Type B pancreatic cell (in vitro differentiated cells): Measurements from ENCODE around the gene GPR151. TPM values are rescaled to one million over a fixed set of nuclear protein-coding genes. Genes with fewer than 3 reads are reported as not detected.

Experiments
- DNase-seq: peaks from one replicate; pipeline ENCODE4 v3.0.0; 2021; ENCODE audit warnings: mixed read lengths; ENCODE audit not compliant: unreplicated experiment; ENCODE audit errors: extremely low spot score
- H3K27ac Mint-ChIP-seq: 2 replicates; pipeline ENCODE4 v1.8.0; 2021; ENCODE audit warnings: mild to moderate bottlenecking, mixed read lengths
- H3K27me3 Mint-ChIP-seq: 2 replicates; pipeline ENCODE4 v1.8.0; 2021; ENCODE audit warnings: mixed read lengths
- H3K36me3 Mint-ChIP-seq: 2 replicates; pipeline ENCODE4 v1.8.0; 2021; ENCODE audit warnings: mixed read lengths
- H3K4me1 Mint-ChIP-seq: one replicate; pipeline ENCODE4 v1.8.0; 2021; ENCODE audit warnings: mixed read lengths; ENCODE audit not compliant: unreplicated experiment
- H3K4me3 Mint-ChIP-seq: 2 replicates; pipeline ENCODE4 v1.8.0; 2021; ENCODE audit warnings: mild to moderate bottlenecking, mixed read lengths
- H3K9me3 Mint-ChIP-seq: 2 replicates; pipeline ENCODE4 v1.8.0; 2021; ENCODE audit warnings: mixed read lengths
- CTCF ChIP-seq: fragments of 200-600 bp; sonication (generic); conservative IDR thresholded peaks from 2 replicates; pipeline ENCODE4 v1.5.0; 2021; ENCODE audit warnings: antibody characterized with exemption, mild to moderate bottlenecking
- total RNA-seq: library from RNA; stranded (reverse); gene quantifications from 2 replicates; pipeline ENCODE4 v1.2.1, GENCODE V29; 2021; ENCODE audit warnings: low replicate concordance

The GPR151 gene
- total RNA-seq, 1 donor from 2014 or later: not detected

- peaks cover 52% of the 10 kb centered on the region for H3K36me3 Mint-ChIP-seq
Observed at GRCh38 chr5:146507428-146507827, 8.6 kb downstream of the GPR151 start.

GRCh38 chr5:146499680-146500079 lies 16.3 kb downstream of the GPR151 start:
- Mint-ChIP-seq H3K27me3 (no peaks in the 10 kb centered on the region), H3K36me3 (peaks cover 33% of the 10 kb centered on the region), H3K27ac (no peak overlapping the region), H3K4me1 (no peaks in the 10 kb centered on the region), H3K4me3 (no peak overlapping the region), H3K9me3 (no peaks in the 10 kb centered on the region)
- no peak for TF ChIP-seq CTCF
- no peak for DNase-seq

More at GRCh38 chr5:146507428-146507827, 8.6 kb downstream of the GPR151 start:
- no peak for DNase-seq
- H3K4me1 Mint-ChIP-seq: no peaks in the 10 kb centered on the region
- H3K27ac Mint-ChIP-seq: no peak overlapping the region
- no peak overlapping the region for H3K4me3 Mint-ChIP-seq
- no peaks in the 10 kb centered on the region for H3K9me3 Mint-ChIP-seq
- no peak for TF ChIP-seq CTCF
- H3K27me3 Mint-ChIP-seq: no peaks in the 10 kb centered on the region

- Mint-ChIP-seq H3K4me3 (no peak overlapping the region), H3K27me3 (no peaks in the 10 kb centered on the region), H3K27ac (no peak overlapping the region), H3K4me1 (no peaks in the 10 kb centered on the region), H3K36me3 (peaks cover 22% of the 10 kb centered on the region), H3K9me3 (no peaks in the 10 kb centered on the region)
- DNase-seq: no peak
- TF ChIP-seq CTCF: no peak
Observed at GRCh38 chr5:146494656-146495055, 21.3 kb downstream of the GPR151 start.

GRCh38 chr5:146490089-146490843 lies 25.7 kb downstream of the GPR151 start:
- no peak for TF ChIP-seq CTCF
- H3K27me3 Mint-ChIP-seq: no peaks in the 10 kb centered on the region
- H3K27ac Mint-ChIP-seq: no peak overlapping the region
- H3K4me3 Mint-ChIP-seq: no peak overlapping the region
- H3K36me3 Mint-ChIP-seq: peaks cover 21% of the 10 kb centered on the region
- H3K4me1 Mint-ChIP-seq: no peaks in the 10 kb centered on the region
- no peak for DNase-seq
- H3K9me3 Mint-ChIP-seq: no peaks in the 10 kb centered on the region

GRCh38 chr5:146484714-146485391 lies 31.1 kb downstream of the GPR151 start:
- no peak for TF ChIP-seq CTCF

More at GRCh38 chr5:146484714-146485391, 31.1 kb downstream of the GPR151 start:
- DNase-seq: no peak
- Mint-ChIP-seq H3K36me3 (peaks cover 49% of the 10 kb centered on the region), H3K9me3 (no peaks in the 10 kb centered on the region), H3K4me3 (no peak overlapping the region), H3K4me1 (no peaks in the 10 kb centered on the region), H3K27me3 (no peaks in the 10 kb centered on the region), H3K27ac (no peak overlapping the region)
